Thymus (tissue), 14 donors: ENCODE results near the gene CYB5B. TPM values are rescaled to one million over a fixed set of nuclear protein-coding genes. Genes with fewer than 3 reads are reported as not detected.

ENCODE experiments used
- DNase-seq, 9 donors: peaks; one replicate each; pipeline ENCODE4 v3.0.0-alpha.2; 2013; ENCODE audit warnings: low spot score in 9 of 9, low read depth in 6 of 9, missing footprints in 1 of 9
- H3K27ac ChIP-seq, 2 donors: one replicate each; pipeline ENCODE4 v1.5.1; 2013; ENCODE audit warnings: control low read depth in 1 of 2, low read depth in 1 of 2, low read length in 1 of 2, mild to moderate bottlenecking in 1 of 2, moderate library complexity in 1 of 2
- H3K27me3 ChIP-seq, 2 donors: one replicate each; pipeline ENCODE4 v1.5.1; 2013; ENCODE audit warnings: low read length in 1 of 2; ENCODE audit not compliant: control insufficient read depth in 2 of 2, insufficient read depth in 1 of 2
- H3K36me3 ChIP-seq, 2 donors: one replicate each; pipeline ENCODE4 v1.5.1; 2013; ENCODE audit warnings: low read length in 1 of 2, mild to moderate bottlenecking in 1 of 2, moderate library complexity in 1 of 2; ENCODE audit not compliant: control insufficient read depth in 2 of 2, insufficient read depth in 2 of 2
- H3K4me1 ChIP-seq, 2 donors: one replicate each; pipeline ENCODE4 v1.5.1; 2013; ENCODE audit warnings: low read length in 2 of 2; ENCODE audit not compliant: control insufficient read depth in 2 of 2, insufficient read depth in 2 of 2
- H3K4me3 ChIP-seq, 2 donors: one replicate each; pipeline ENCODE4 v1.5.1; 2013; ENCODE audit warnings: low read length in 2 of 2, control low read depth in 1 of 2, mild to moderate bottlenecking in 1 of 2
- H3K9me3 ChIP-seq, 2 donors: one replicate each; pipeline ENCODE4 v1.5.1; 2013; ENCODE audit warnings: low read length in 1 of 2, mild to moderate bottlenecking in 1 of 2; ENCODE audit not compliant: control insufficient read depth in 2 of 2, insufficient read depth in 1 of 2
- WGBS: extraction: QIAGEN DNeasy Blood & Tissue Kit; methylation state at CpG from one replicate; pipeline ENCODE4 v1.1.7; 2013; 5-methylcytosine and 5-hydroxymethylcytosine counted together
- long read RNA-seq, 10 donors: transcript quantifications; one replicate each; lab custom pipeline, GENCODE V29; 2026
- polyA plus RNA-seq: library from polyadenylated mRNA; stranded (reverse); fragments of 200-250 nt; gene quantifications from one replicate; pipeline ENCODE4 v1.2.3, GENCODE V29; 2013
- total RNA-seq: library from RNA; stranded (reverse); fragments of 120-200 nt; gene quantifications from one replicate; pipeline ENCODE4 v1.2.4, GENCODE V29; 2013
- donor health status: healthy.

CYB5B gene
- total RNA-seq = 76.4 TPM
- 64.8 TPM for polyA plus RNA-seq
- long read RNA-seq, donor 1, full-length matches to known transcripts = 2 of 2 reads
- long read RNA-seq, donor 1, partial matches to known transcripts = 0 of 2 reads
- long read RNA-seq, donor 1, other reads (novel, unspliced or antisense) = 0 of 2 reads
- long read RNA-seq, donor 2 = 0 reads
- long read RNA-seq, donor 3, full-length matches to known transcripts = 41 of 53 reads
- long read RNA-seq, donor 3, partial matches to known transcripts = 5 of 53 reads
- long read RNA-seq, donor 3, other reads (novel, unspliced or antisense) = 7 of 53 reads
- long read RNA-seq, donor 4, full-length matches to known transcripts = 11 of 11 reads
- long read RNA-seq, donor 4, partial matches to known transcripts = 0 of 11 reads
- long read RNA-seq, donor 4, other reads (novel, unspliced or antisense) = 0 of 11 reads
- long read RNA-seq, donor 5, full-length matches to known transcripts = 30 of 35 reads
- long read RNA-seq, donor 5, partial matches to known transcripts = 0 of 35 reads
- long read RNA-seq, donor 5, other reads (novel, unspliced or antisense) = 5 of 35 reads
- long read RNA-seq, donor 6, full-length matches to known transcripts = 30 of 30 reads
- long read RNA-seq, donor 6, partial matches to known transcripts = 0 of 30 reads
- long read RNA-seq, donor 6, other reads (novel, unspliced or antisense) = 0 of 30 reads
- long read RNA-seq, donor 7, full-length matches to known transcripts = 30 of 30 reads
- long read RNA-seq, donor 7, partial matches to known transcripts = 0 of 30 reads
- long read RNA-seq, donor 7, other reads (novel, unspliced or antisense) = 0 of 30 reads
- long read RNA-seq, donor 8, full-length matches to known transcripts = 6 of 6 reads
- long read RNA-seq, donor 8, partial matches to known transcripts = 0 of 6 reads
- long read RNA-seq, donor 8, other reads (novel, unspliced or antisense) = 0 of 6 reads
- long read RNA-seq, donor 9, full-length matches to known transcripts = 14 of 14 reads
- long read RNA-seq, donor 9, partial matches to known transcripts = 0 of 14 reads
- long read RNA-seq, donor 9, other reads (novel, unspliced or antisense) = 0 of 14 reads
- long read RNA-seq, donor 10, full-length matches to known transcripts = 18 of 18 reads
- long read RNA-seq, donor 10, partial matches to known transcripts = 0 of 18 reads
- long read RNA-seq, donor 10, other reads (novel, unspliced or antisense) = 0 of 18 reads

GRCh38 chr16:69424053-69424934, at the start of gene CYB5B:
CYB5B (plus strand) TSS chr16:69424619; CDS start chr16:69424684, 65 bp downstream.
- 4% methylated on average over 40 of the region's 40 CpGs for WGBS
- peak within 1 kb of the TSS; percentile 81 to 85 for H3K27ac ChIP-seq

GRCh38 chr16:69376393-69377059, 47.9 kb upstream of the CYB5B start:
- Histone ChIP-seq H3K4me1 (peaks cover 0 to 1% of the 10 kb centered on the region in 2 donors), H3K36me3 (peaks cover 34 to 48% of the 10 kb centered on the region in 2 donors), H3K9me3 (no peaks in the 10 kb centered on the region), H3K4me3 (no peak overlapping the region), H3K27ac (no peak overlapping the region), H3K27me3 (no peaks in the 10 kb centered on the region)
- 99% methylated on average over 10 of the region's 10 CpGs for WGBS
- no peak for DNase-seq

More at GRCh38 chr16:69424053-69424934, at the start of gene CYB5B:
- Histone ChIP-seq H3K4me1 (peaks cover 0 to 9% of the 10 kb centered on the region in 2 donors), H3K36me3 (peaks cover 12 to 19% of the 10 kb centered on the region in 2 donors), H3K27me3 (no peaks in the 10 kb centered on the region), H3K4me3 (peak within 1 kb of the TSS; percentile 91 to 97), H3K9me3 (peaks cover 0 to 1% of the 10 kb centered on the region in 2 donors)
- DNase-seq = peak; percentile 89 to 99 (median 95)

GRCh38 chr16:69378036-69378435, 46.4 kb upstream of the CYB5B start:
- 98% methylated on average over 1 of the region's 1 CpG for WGBS
- H3K4me1 ChIP-seq = peaks cover 0 to 4% of the 10 kb centered on the region in 2 donors
- no peaks in the 10 kb centered on the region for H3K9me3 ChIP-seq
- no peak overlapping the region for H3K4me3 ChIP-seq
- no peaks in the 10 kb centered on the region for H3K27me3 ChIP-seq
- no peak for DNase-seq
- peaks cover 41 to 51% of the 10 kb centered on the region in 2 donors for H3K36me3 ChIP-seq
- no peak overlapping the region for H3K27ac ChIP-seq

GRCh38 chr16:69378760-69379159, 45.7 kb upstream of the CYB5B start:
- H3K36me3 ChIP-seq = peaks cover 39 to 56% of the 10 kb centered on the region in 2 donors
- 97% methylated on average over 1 of the region's 1 CpG for WGBS
- no peak overlapping the region for H3K27ac ChIP-seq
- DNase-seq = no peak
- H3K9me3 ChIP-seq = no peaks in the 10 kb centered on the region
- peaks cover 0 to 4% of the 10 kb centered on the region in 2 donors for H3K4me1 ChIP-seq
- H3K4me3 ChIP-seq = no peak overlapping the region
- H3K27me3 ChIP-seq = no peaks in the 10 kb centered on the region

GRCh38 chr16:69381231-69381630, 43.2 kb upstream of the CYB5B start:
- WGBS = 61% methylated on average over 2 of the region's 2 CpGs
- no peaks in the 10 kb centered on the region for H3K9me3 ChIP-seq
- no peak for DNase-seq

GRCh38 chr16:69382421-69382820, 42.0 kb upstream of the CYB5B start:
- Histone ChIP-seq H3K4me1 (peaks cover 4 to 14% of the 10 kb centered on the region in 2 donors), H3K4me3 (no peak overlapping the region), H3K36me3 (peaks cover 30 to 59% of the 10 kb centered on the region in 2 donors), H3K9me3 (no peaks in the 10 kb centered on the region), H3K27ac (no peak overlapping the region), H3K27me3 (no peaks in the 10 kb centered on the region)
- no peak for DNase-seq
- 98% methylated on average over 2 of the region's 2 CpGs for WGBS

More at GRCh38 chr16:69381231-69381630, 43.2 kb upstream of the CYB5B start:
- Histone ChIP-seq H3K36me3 (peaks cover 30 to 59% of the 10 kb centered on the region in 2 donors), H3K4me1 (peaks cover 4 to 13% of the 10 kb centered on the region in 2 donors), H3K4me3 (no peak overlapping the region), H3K27ac (no peak overlapping the region), H3K27me3 (no peaks in the 10 kb centered on the region)

GRCh38 chr16:69384974-69385373, 39.4 kb upstream of the CYB5B start:
- peaks cover 20 to 39% of the 10 kb centered on the region in 2 donors for H3K36me3 ChIP-seq
- DNase-seq = peak in 2 of 9 donors; percentile 30 to 37
- H3K4me3 ChIP-seq = peak overlapping the region; percentile 66 to 95
- H3K27me3 ChIP-seq = no peaks in the 10 kb centered on the region
- peaks cover 4 to 14% of the 10 kb centered on the region in 2 donors for H3K4me1 ChIP-seq
- no peaks in the 10 kb centered on the region for H3K9me3 ChIP-seq
- peak overlapping the region; percentile 85 to 97 for H3K27ac ChIP-seq
- WGBS = 12% methylated on average over 6 of the region's 6 CpGs
